Thyroid gland (tissue), 4 donors: ENCODE data around the gene LGSN.

Experiments
- CTCF ChIP-seq, 6 experiments: fragments of 200-600 bp in 3 of 6; fragments of 450-650 bp in 3 of 6; sonication (generic) in 3 of 6; IDR thresholded peaks; one replicate each; pipeline ENCODE4 v1.5.1; 2016 to 2019; ENCODE audit warnings: antibody characterized with exemption in 6 of 6, mild to moderate bottlenecking in 2 of 6, inconsistent platforms in 1 of 6, moderate library complexity in 1 of 6
- POLR2A ChIP-seq, 2 donors: fragments of 450-650 bp; IDR thresholded peaks; one replicate each; pipeline ENCODE4 v1.6.1; 2017; ENCODE audit warnings: antibody characterized with exemption in 2 of 2, mild to moderate bottlenecking in 2 of 2, moderate library complexity in 1 of 2

- TF ChIP-seq CTCF (IDR thresholded peaks at IDR 0.05): no peak
- no peak for TF ChIP-seq POLR2A (IDR thresholded peaks at IDR 0.05)
Observed at GRCh38 chr6:63316113-63316512, 3.7 kb downstream of the LGSN start.
